Kidney (tissue), 14 donors: ENCODE measurements around the gene DDIT3. TPM values are rescaled to one million over a fixed set of nuclear protein-coding genes. Genes with fewer than 3 reads are reported as not detected.
A peak's percentile ranks its signal among the peaks of the same experiment; 100 is the strongest.

Experiments
- DNase-seq, 5 donors: peaks; one replicate each; pipeline ENCODE4 v3.0.0-alpha.2; 2013 to 2020
- FAIRE-seq: peaks from 2 replicates; lab custom pipeline; 2012; peaks lifted over from hg19 to GRCh38; lab: Jason Lieb, UNC
- H3K27ac ChIP-seq, 2 donors: one replicate each; pipeline ENCODE4 v1.7.0; 2013; ENCODE audit warnings: low read depth in 2 of 2, low read length in 2 of 2, inconsistent platforms in 1 of 2
- H3K27me3 ChIP-seq: one replicate; pipeline ENCODE4 v1.7.1; 2013; ENCODE audit warnings: low read length, inconsistent platforms; ENCODE audit not compliant: control insufficient read depth, insufficient read depth
- H3K36me3 ChIP-seq, 3 donors: one replicate each; pipeline versions ENCODE4 v1.7.0 to v1.7.1; 2013; ENCODE audit warnings: low read length in 3 of 3, control low read depth in 1 of 3, inconsistent platforms in 1 of 3; ENCODE audit not compliant: insufficient read depth in 3 of 3, control insufficient read depth in 2 of 3
- H3K4me1 ChIP-seq, 3 donors: one replicate each; pipeline versions ENCODE4 v1.7.0 to v1.7.1; 2013; ENCODE audit warnings: low read length in 3 of 3, inconsistent platforms in 1 of 3, low read depth in 1 of 3; ENCODE audit not compliant: control insufficient read depth in 2 of 3, insufficient read depth in 2 of 3
- H3K4me3 ChIP-seq, 3 donors: one replicate each; pipeline versions ENCODE4 v1.7.0 to v1.8.1; 2013; ENCODE audit warnings: low read length in 3 of 3, control low read depth in 1 of 3, inconsistent platforms in 1 of 3
- H3K9ac ChIP-seq, 3 donors: one replicate each; pipeline versions ENCODE4 v1.7.0 to v1.7.1; 2013; ENCODE audit warnings: low read length in 3 of 3, control low read depth in 1 of 3, inconsistent platforms in 1 of 3
- H3K9me3 ChIP-seq, 3 donors: one replicate each; pipeline versions ENCODE4 v1.7.0 to v1.7.1; 2013; ENCODE audit warnings: low read length in 3 of 3, control low read depth in 1 of 3, inconsistent platforms in 1 of 3; ENCODE audit not compliant: control insufficient read depth in 2 of 3, insufficient read depth in 1 of 3
- intact Hi-C: fragments of 100-400 bp; cut with DNase I; formaldehyde crosslinking; loops from one replicate; pipeline ENCODE4 v1.11.1; 2022
- polyA plus RNA-seq: library from polyadenylated mRNA; stranded (reverse); fragments of 350-450 nt; fragmentation: Illumina TruSeq; extraction: RNeasy Lipid Tissue Mini Kit (QIAGEN cat#74804); gene quantifications from one replicate; pipeline ENCODE4 v1.2.3, GENCODE V29; 2014; ENCODE audit warnings: low read depth, low replicate concordance; ENCODE audit not compliant: insufficient read depth
- total RNA-seq: library from RNA; stranded (reverse); fragmentation: NEBNext Ultra II Directional; extraction: Animal tissue kit (Norgen Biotek cat#: 25700); gene quantifications from one replicate; pipeline ENCODE4 v1.2.1, GENCODE V29; 2021
- TF ChIP-seq, protein P1 (sequence below): IDR thresholded peaks from 3 replicates; pipeline ENCODE4 v1.5.1; 2012; ENCODE audit warnings: mild to moderate bottlenecking, moderate library complexity, borderline replicate concordance; ENCODE audit not compliant: insufficient read depth; ENCODE audit errors: extremely low read depth
- donor health status: control.
- donor health status: control.
- donor health status: control.
- donor health status: control.
- donor health status: control.
- donor health status: DM: yes; HTN: yes; CAD: no.
- donor health status: Normal renal cell carcinoma (clear cell type).

The DDIT3 gene
- total and polyA plus RNA-seq, 2 donors from 2014 or later = 34.1 to 83.1 TPM

DNA sequence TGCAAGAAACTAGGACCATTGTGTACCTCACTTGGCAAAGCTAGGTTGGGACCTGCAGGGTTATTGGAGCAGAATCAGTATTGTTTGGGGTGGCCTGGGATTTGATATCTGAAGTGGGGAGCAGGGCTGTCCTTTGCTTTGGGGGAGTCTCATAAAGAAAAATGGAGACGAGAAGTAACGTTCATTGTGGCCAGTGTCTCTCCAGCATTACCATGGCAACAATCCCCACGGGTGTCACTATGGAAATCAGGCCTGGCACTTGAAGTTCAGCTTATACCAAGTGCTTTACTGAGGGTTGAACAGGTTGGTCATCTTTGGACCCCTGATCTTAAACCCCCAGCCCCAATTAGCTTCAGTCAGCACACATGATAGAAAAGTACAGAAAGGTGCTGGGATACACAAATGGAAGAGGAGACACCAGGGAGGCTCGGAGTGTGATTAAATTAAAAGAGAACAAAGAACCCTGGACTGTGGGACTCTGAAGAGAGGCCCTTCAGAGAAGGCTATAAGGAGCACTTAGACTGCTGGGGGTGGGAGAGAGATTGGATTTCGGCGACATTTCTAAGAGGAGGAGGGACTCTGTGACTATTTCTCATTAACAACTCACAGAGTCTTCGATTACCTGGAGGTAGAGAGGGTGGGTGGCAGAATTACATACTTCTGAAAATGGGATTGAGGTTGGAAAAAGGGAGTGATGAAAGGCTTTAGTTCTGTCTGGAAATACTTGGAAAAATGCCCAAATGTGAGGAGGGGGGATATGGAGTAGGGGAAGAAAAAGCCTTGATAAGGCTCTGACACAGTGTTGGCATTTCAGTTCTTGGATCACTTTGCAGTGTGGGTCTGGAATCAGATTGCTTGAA lies 33.3 kb upstream of the DDIT3 start:
- peaks cover 0 to 5% (median 0%) of the 10 kb centered on the region in 3 donors for H3K4me1 ChIP-seq
- DNase-seq = no peak
- H3K27me3 ChIP-seq = peaks cover 11% of the 10 kb centered on the region
- H3K9ac ChIP-seq = no peak overlapping the region
- intact Hi-C loops = no loop called here
- no peaks in the 10 kb centered on the region for H3K36me3 ChIP-seq
- TF ChIP-seq, protein P1, sequence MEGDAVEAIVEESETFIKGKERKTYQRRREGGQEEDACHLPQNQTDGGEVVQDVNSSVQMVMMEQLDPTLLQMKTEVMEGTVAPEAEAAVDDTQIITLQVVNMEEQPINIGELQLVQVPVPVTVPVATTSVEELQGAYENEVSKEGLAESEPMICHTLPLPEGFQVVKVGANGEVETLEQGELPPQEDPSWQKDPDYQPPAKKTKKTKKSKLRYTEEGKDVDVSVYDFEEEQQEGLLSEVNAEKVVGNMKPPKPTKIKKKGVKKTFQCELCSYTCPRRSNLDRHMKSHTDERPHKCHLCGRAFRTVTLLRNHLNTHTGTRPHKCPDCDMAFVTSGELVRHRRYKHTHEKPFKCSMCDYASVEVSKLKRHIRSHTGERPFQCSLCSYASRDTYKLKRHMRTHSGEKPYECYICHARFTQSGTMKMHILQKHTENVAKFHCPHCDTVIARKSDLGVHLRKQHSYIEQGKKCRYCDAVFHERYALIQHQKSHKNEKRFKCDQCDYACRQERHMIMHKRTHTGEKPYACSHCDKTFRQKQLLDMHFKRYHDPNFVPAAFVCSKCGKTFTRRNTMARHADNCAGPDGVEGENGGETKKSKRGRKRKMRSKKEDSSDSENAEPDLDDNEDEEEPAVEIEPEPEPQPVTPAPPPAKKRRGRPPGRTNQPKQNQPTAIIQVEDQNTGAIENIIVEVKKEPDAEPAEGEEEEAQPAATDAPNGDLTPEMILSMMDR = no peak
- no peak overlapping the region for H3K27ac ChIP-seq
- no peaks in the 10 kb centered on the region for H3K9me3 ChIP-seq
- no peak overlapping the region for H3K4me3 ChIP-seq
- FAIRE-seq = no peak

DNA sequence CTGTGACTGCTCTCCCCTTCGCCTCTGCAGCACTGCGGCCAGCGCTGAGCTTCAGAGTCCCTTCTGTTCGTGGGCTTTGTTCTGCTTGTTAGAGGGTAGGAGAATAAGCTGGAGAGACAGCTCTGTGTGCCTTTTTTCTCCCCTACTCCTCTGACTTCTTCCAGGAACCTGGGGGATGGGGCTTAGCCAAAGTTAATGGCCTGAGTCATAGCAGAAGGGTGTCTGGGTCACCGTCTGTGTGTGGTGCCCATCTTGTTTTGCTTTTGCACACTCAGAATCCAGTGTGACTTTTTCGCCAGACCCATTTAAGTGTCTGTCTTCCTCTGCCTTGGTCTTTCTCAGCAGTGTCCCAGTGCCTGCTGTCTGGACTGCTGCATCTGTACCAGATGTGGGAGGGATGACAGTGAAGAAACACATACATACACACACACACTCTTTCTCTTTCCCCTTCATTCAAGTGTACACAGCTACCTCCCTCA lies 32.6 kb upstream of the DDIT3 start:
- Histone ChIP-seq H3K4me1 (peaks cover 0 to 5% (median 0%) of the 10 kb centered on the region in 3 donors), H3K9me3 (no peaks in the 10 kb centered on the region), H3K27me3 (peaks cover 16% of the 10 kb centered on the region), H3K36me3 (no peaks in the 10 kb centered on the region), H3K4me3 (no peak overlapping the region), H3K9ac (no peak overlapping the region), H3K27ac (no peak overlapping the region)
- DNase-seq (peak in 3 of 5 donors; percentile 18 to 33 (median 26)), FAIRE-seq (no peak)
- TF ChIP-seq, protein P1 = no peak
- intact Hi-C loops = no loop called here

DNA sequence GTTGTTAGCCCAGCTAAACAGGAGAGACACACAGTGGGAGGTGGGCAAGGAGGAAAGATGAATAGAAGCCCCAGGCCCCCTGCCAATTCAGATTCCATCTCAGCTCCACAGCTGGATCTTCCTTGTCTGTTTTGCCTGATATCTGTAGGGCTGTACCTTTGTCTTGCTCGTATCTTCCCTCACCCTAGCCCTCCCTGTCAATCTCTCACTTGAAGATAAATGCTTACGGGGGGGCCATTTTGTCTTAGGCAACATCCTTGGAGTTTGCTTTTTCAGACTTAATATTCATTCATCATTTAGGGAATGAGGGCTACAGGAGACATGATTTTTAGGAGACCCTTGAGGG lies 32.0 kb upstream of the DDIT3 start:
- no peak for FAIRE-seq
- no peak overlapping the region for H3K9ac ChIP-seq
- DNase-seq = no peak
- peaks cover 17% of the 10 kb centered on the region for H3K27me3 ChIP-seq
- H3K9me3 ChIP-seq = no peaks in the 10 kb centered on the region
- intact Hi-C loops = no loop called here
- H3K4me1 ChIP-seq = peaks cover 0 to 5% (median 0%) of the 10 kb centered on the region in 3 donors
- H3K4me3 ChIP-seq = no peak overlapping the region
- H3K27ac ChIP-seq = no peak overlapping the region
- no peaks in the 10 kb centered on the region for H3K36me3 ChIP-seq
- TF ChIP-seq, protein P1 = no peak
